ENCODE measurements around the gene AIP. TPM values are rescaled to one million over a fixed set of nuclear protein-coding genes. Genes with fewer than 3 reads are reported as not detected.

Gene AIP
- total and polyA plus RNA-seq, 2 donors (not counting 1 experiment from before 2014, with no cell fraction given) = 127 to 205 TPM

GRCh38 chr11:67433536-67434394, 49.1 kb upstream of the AIP start:
- intact Hi-C loops (cut with micrococcal nuclease) = no loop called here
- CTCF ChIA-PET = interaction anchor here (1.3 to 2.0 kb wide), 2 partner anchors 15 to 36 kb away, joined by 3 to 6 read pairs; no protein-coding TSS in a partner anchor
- H2AFZ ChIP-seq (ENCODE audit: insufficient read depth, low read depth, low read length, poor library complexity, severe bottlenecking) = no peak overlapping the region
- Mint-ChIP-seq H3K27ac (peak overlapping the region; percentile 83), H3K4me1 (peaks cover 74% of the 10 kb centered on the region), H3K4me3 (peak overlapping the region; percentile 65), H3K27me3 (no peaks in the 10 kb centered on the region), H3K9me3 (ENCODE audit: insufficient read depth) (no peaks in the 10 kb centered on the region)
- WGBS (ENCODE audit: insufficient coverage) = 72% methylated on average over 13 of the region's 22 CpGs
- peak overlapping the region; percentile 99 for H3K4me2 ChIP-seq (replicated peaks; ENCODE audit: low read depth, low read length, poor library complexity, severe bottlenecking)
- no peak for TF ChIP-seq CTCF (IDR thresholded peaks at IDR 0.05)
- no peak for TF ChIP-seq EZH2 (IDR thresholded peaks at IDR 0.05; ENCODE audit: borderline replicate concordance, insufficient read depth, low read depth, low read length, poor library complexity, severe bottlenecking)
- DNase-seq = no peak
- peaks cover 0 to 3% (median 0%) of the 10 kb centered on the region in 3 donors for H3K9me3 ChIP-seq (ENCODE audit: control extremely low read depth in 1 of 3, control insufficient read depth in 2 of 3, insufficient read depth in 1 of 3, low read length in 2 of 3)
- peaks cover 0 to 56% of the 10 kb centered on the region in 2 experiments for H3K36me3 ChIP-seq (replicated peaks in 1 of 2; ENCODE audit: control extremely low read depth in 1 of 2, control insufficient read depth in 1 of 2, extremely low read depth in 1 of 2, insufficient read depth in 2 of 2, low read length in 1 of 2)
- H3K27me3 ChIP-seq (replicated peaks in 1 of 4; ENCODE audit: control extremely low read depth in 1 of 4, control insufficient read depth in 3 of 4, insufficient read depth in 4 of 4, low read length in 3 of 4) = no peaks in the 10 kb centered on the region
- peaks cover 88% of the 10 kb centered on the region for H3K79me2 ChIP-seq (ENCODE audit: control insufficient read depth, insufficient read depth, low read length)
- peak overlapping the region; percentile 12 to 88 for H3K27ac ChIP-seq (ENCODE audit: low read length in 2 of 2)
- peaks cover 93% of the 10 kb centered on the region for H4K20me1 ChIP-seq (ENCODE audit: control insufficient read depth, insufficient read depth, low read length, poor library complexity, severe bottlenecking)
- POLR2A ChIA-PET = interaction anchor here (0.6 to 9.5 kb wide), 11 partner anchors 15 to 80 kb away, joined by 3 to 215 read pairs (median 8); partner anchors contain the start of genes AIP, PITPNM1, POLD4 and PPP1CA
- H3K4me3 ChIP-seq (ENCODE audit: control extremely low read depth in 1 of 5, extremely low read depth in 1 of 5, insufficient read depth in 1 of 5, low read depth in 2 of 5, low read length in 4 of 5) = no peak overlapping the region
- no peak for ATAC-seq (ENCODE audit: low read depth)
- H3K4me1 ChIP-seq (ENCODE audit: control insufficient read depth in 2 of 2, insufficient read depth in 2 of 2, low read length in 2 of 2) = peaks cover 46 to 79% of the 10 kb centered on the region in 2 donors
- peak overlapping the region; percentile 82 for H3K9ac ChIP-seq (ENCODE audit: low read length)
